ENCODE results near the gene NIPA2. TPM values are rescaled to one million over a fixed set of nuclear protein-coding genes. Genes with fewer than 3 reads are reported as not detected.

NIPA2 gene
- total RNA-seq, 1 donor from 2014 or later, result 51.5 TPM

DNA sequence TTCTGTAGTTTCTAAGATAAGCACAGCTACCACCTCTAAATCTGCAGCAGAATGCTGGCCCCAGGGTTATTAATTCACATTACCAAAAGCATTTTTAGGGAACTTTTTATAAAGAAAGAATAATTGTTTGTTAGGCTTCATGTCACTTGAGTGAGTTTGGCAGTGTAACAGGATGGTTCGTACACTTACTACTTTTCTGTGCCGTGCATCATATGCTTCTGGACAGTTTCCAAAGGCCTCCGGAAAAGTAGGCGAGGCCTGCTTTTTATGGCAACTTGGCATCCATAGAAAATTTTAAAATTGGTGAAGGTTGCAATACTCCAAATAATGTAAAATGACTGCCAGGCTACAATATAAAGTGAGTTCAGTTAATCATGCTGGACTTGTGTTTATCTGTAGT is 30.0 kb downstream of the NIPA2 start:
- Mint-ChIP-seq H3K9me3 (no peaks in the 10 kb centered on the region), H3K4me3 (no peak overlapping the region), H3K36me3 (peaks cover 64% of the 10 kb centered on the region), H3K27me3 (ENCODE audit: insufficient read depth, low read depth) (peaks cover 11% of the 10 kb centered on the region), H3K27ac (no peak overlapping the region), H3K4me1 (peaks cover 7% of the 10 kb centered on the region)
- Histone ChIP-seq H2AFZ (replicated peaks) (no peak overlapping the region), H3K4me3 (no peak overlapping the region), H3K27me3 (no peaks in the 10 kb centered on the region), H3K4me1 (no peaks in the 10 kb centered on the region), H3K9me3 (ENCODE audit: low read depth) (no peaks in the 10 kb centered on the region), H3K4me2 (no peak overlapping the region), H3K79me2 (ENCODE audit: low read depth) (peaks cover 5% of the 10 kb centered on the region), H4K20me1 (ENCODE audit: low read depth) (no peaks in the 10 kb centered on the region), H3K9ac (no peak overlapping the region), H3K27ac (no peak overlapping the region), H3K36me3 (peaks cover 12% of the 10 kb centered on the region), H3F3A (ENCODE audit: low read depth) (no peaks in the 10 kb centered on the region)
- no peak for TF ChIP-seq EZH2phosphoT487 (IDR thresholded peaks at IDR 0.05)
- no peak for TF ChIP-seq EZH2 (IDR thresholded peaks at IDR 0.05)
- TF ChIP-seq CTCF (IDR thresholded peaks at IDR 0.05), result no peak
- DNase-seq (ENCODE audit: low spot score), result no peak

DNA sequence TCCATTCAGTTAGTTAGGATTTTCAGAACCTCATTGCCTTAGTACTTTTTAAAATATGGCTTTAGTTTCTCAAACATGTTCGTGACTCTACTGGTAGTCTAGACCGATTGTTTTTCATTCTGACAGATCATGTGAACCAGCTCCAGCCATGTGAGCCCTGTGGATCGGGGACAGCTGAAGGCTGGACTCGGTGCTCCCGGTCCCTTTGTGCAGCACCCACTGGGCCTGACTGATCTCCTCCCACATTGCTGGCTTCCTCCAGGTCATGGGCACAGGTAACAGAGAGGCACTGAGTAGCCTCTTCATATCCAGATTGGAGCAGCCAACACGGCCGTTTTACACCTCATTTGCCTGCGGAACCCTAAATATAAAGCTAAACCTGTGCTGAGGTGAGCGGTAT is 30.5 kb downstream of the NIPA2 start:
- Mint-ChIP-seq H3K36me3 (peaks cover 60% of the 10 kb centered on the region), H3K27me3 (ENCODE audit: insufficient read depth, low read depth) (peaks cover 11% of the 10 kb centered on the region), H3K4me1 (peaks cover 9% of the 10 kb centered on the region), H3K9me3 (no peaks in the 10 kb centered on the region), H3K27ac (no peak overlapping the region), H3K4me3 (no peak overlapping the region)
- H2AFZ ChIP-seq (replicated peaks), result no peak overlapping the region
- no peak overlapping the region for H3K4me2 ChIP-seq
- no peak overlapping the region for H3K27ac ChIP-seq
- H3K9me3 ChIP-seq (ENCODE audit: low read depth), result no peaks in the 10 kb centered on the region
- no peaks in the 10 kb centered on the region for H3K27me3 ChIP-seq
- no peak for DNase-seq (ENCODE audit: low spot score)
- H3F3A ChIP-seq (ENCODE audit: low read depth), result no peaks in the 10 kb centered on the region
- H3K79me2 ChIP-seq (ENCODE audit: low read depth), result peaks cover under 1% of the 10 kb centered on the region
- H3K36me3 ChIP-seq, result peaks cover 9% of the 10 kb centered on the region
- TF ChIP-seq EZH2phosphoT487 (IDR thresholded peaks at IDR 0.05) (no peak), EZH2 (IDR thresholded peaks at IDR 0.05) (no peak), CTCF (IDR thresholded peaks at IDR 0.05) (no peak)
- no peaks in the 10 kb centered on the region for H3K4me1 ChIP-seq
- no peak overlapping the region for H3K9ac ChIP-seq
- no peaks in the 10 kb centered on the region for H4K20me1 ChIP-seq (ENCODE audit: low read depth)
- no peak overlapping the region for H3K4me3 ChIP-seq

GRCh38 chr15:22869856-22870255 is 31.4 kb downstream of the NIPA2 start:
- H3K4me1 ChIP-seq, result no peaks in the 10 kb centered on the region
- H4K20me1 ChIP-seq (ENCODE audit: low read depth), result no peaks in the 10 kb centered on the region
- no peaks in the 10 kb centered on the region for H3K27me3 ChIP-seq
- no peak overlapping the region for H2AFZ ChIP-seq (replicated peaks)
- H3K36me3 ChIP-seq, result peaks cover 6% of the 10 kb centered on the region
- Mint-ChIP-seq H3K9me3 (no peaks in the 10 kb centered on the region), H3K27ac (no peak overlapping the region), H3K4me1 (peaks cover 11% of the 10 kb centered on the region), H3K4me3 (no peak overlapping the region), H3K36me3 (peaks cover 58% of the 10 kb centered on the region), H3K27me3 (ENCODE audit: insufficient read depth, low read depth) (peaks cover 8% of the 10 kb centered on the region)
- no peak overlapping the region for H3K9ac ChIP-seq
- no peak overlapping the region for H3K27ac ChIP-seq
- no peak overlapping the region for H3K4me2 ChIP-seq
- H3K4me3 ChIP-seq, result no peak overlapping the region
- TF ChIP-seq EZH2phosphoT487 (IDR thresholded peaks at IDR 0.05) (no peak), EZH2 (IDR thresholded peaks at IDR 0.05) (no peak), CTCF (IDR thresholded peaks at IDR 0.05) (no peak)
- H3K9me3 ChIP-seq (ENCODE audit: low read depth), result no peaks in the 10 kb centered on the region
- H3K79me2 ChIP-seq (ENCODE audit: low read depth), result no peaks in the 10 kb centered on the region
- DNase-seq (ENCODE audit: low spot score), result no peak
- H3F3A ChIP-seq (ENCODE audit: low read depth), result no peaks in the 10 kb centered on the region

Measured in neural progenitor cell (in vitro differentiated cells).